ENCODE measurements around the gene FADS2.

GRCh38 chr11:61779666-61780525, 48.2 kb upstream of the FADS2 start:
- TF ChIP-seq ZC3H10 (CRISPR knock-in tag; IDR thresholded peaks at IDR 0.05) = no peak
- no peak for TF ChIP-seq POU6F1 (CRISPR knock-in tag; IDR thresholded peaks at IDR 0.05; ENCODE audit: borderline replicate concordance, low read depth)
- TF ChIP-seq PATZ1 (CRISPR knock-in tag; IDR thresholded peaks at IDR 0.05; ENCODE audit: borderline replicate concordance) = no peak
- no peak for TF ChIP-seq CREB5 (CRISPR knock-in tag; IDR thresholded peaks at IDR 0.05; ENCODE audit: low read depth)
